C4-2B (cell line): ENCODE measurements around the gene LFNG.

Experiments
- ZFX ChIP-seq: fragments of 450-650 bp; IDR thresholded peaks from 2 replicates; pipeline ENCODE4 v1.6.1; 2017
- TF ChIP-seq, protein P1 (sequence below): fragments of 450-650 bp; conservative IDR thresholded peaks from 2 replicates; pipeline ENCODE4 v1.5.1; 2017; ENCODE audit warnings: mild to moderate bottlenecking

DNA sequence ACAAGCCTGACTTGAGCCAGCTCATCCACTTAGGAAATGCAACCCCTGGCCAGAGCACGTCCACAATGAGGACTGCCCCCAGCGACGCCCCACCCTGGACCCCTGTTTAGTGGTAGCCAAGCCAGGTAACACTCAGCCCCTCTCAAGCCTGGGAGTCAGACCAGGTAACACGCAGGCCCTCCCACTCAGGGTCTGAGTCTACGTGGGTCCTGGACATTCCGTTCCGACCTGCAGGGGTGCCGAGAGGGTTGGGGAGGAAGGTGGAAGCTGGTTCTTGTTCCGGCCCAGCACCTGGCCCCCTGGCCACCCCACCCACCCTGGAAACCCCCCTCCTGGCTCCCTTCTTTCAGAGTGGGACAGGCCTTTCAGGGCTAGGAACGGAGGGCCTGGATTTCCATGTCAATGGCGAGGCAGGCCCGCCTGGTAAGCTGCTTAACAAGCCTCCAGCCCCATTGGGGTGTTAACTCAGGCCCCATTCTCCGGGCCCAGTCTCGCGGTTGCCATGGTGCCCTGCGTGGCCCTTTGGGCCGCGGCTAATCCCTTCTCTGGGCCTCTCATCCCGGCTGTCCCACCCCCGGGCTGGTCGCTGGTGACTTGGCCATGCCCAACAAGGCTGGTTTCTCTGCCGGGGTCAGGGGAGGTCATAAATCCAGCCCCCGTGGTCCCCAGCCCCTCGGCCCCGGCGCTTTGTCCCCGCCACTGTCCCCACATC is 19.7 kb upstream of the LFNG start:
- TF ChIP-seq, protein P1, sequence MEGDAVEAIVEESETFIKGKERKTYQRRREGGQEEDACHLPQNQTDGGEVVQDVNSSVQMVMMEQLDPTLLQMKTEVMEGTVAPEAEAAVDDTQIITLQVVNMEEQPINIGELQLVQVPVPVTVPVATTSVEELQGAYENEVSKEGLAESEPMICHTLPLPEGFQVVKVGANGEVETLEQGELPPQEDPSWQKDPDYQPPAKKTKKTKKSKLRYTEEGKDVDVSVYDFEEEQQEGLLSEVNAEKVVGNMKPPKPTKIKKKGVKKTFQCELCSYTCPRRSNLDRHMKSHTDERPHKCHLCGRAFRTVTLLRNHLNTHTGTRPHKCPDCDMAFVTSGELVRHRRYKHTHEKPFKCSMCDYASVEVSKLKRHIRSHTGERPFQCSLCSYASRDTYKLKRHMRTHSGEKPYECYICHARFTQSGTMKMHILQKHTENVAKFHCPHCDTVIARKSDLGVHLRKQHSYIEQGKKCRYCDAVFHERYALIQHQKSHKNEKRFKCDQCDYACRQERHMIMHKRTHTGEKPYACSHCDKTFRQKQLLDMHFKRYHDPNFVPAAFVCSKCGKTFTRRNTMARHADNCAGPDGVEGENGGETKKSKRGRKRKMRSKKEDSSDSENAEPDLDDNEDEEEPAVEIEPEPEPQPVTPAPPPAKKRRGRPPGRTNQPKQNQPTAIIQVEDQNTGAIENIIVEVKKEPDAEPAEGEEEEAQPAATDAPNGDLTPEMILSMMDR, result no peak
- TF ChIP-seq ZFX, result no peak
